Hematopoietic multipotent progenitor cell treated with erythropoietin and hydrocortisone succinate and interleukin-3 and kit ligand, for 4 days (in vitro differentiated cells): Measurements from ENCODE around the gene SEBOX.

ENCODE experiments used
- DNase-seq: peaks from one replicate; pipeline ENCODE4 v3.0.0-alpha.2; 2015

Gene SEBOX

GRCh38 chr17:28392491-28392890, 27.5 kb upstream of the SEBOX start:
- DNase-seq: no peak

- peak; percentile 16 for DNase-seq
Measured at GRCh38 chr17:28391401-28391800, 26.4 kb upstream of the SEBOX start.

DNA sequence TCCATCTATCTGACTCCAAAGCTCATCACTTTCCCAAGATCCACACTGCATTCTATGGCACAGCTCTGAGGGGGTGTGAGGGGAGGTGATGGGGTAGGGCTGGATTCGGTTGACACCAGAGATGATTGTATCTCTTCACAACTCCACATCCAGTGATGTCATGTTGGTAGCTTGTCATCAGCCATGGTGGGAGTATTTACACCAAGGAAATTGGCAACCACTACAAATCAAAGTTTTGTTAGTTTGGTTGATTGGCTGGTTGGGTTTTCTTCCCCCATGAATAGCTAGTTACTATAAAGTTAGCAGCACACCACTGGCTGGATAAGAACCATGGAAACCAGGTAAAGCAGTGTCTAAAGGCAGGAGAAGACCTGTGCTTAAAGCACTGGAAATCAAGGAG, 26.0 kb upstream of the SEBOX start:
- DNase-seq: no peak

GRCh38 chr17:28390563-28390962, 25.6 kb upstream of the SEBOX start:
- no peak for DNase-seq

- peak; percentile 69 for DNase-seq
Measured at GRCh38 chr17:28390141-28390540, 25.1 kb upstream of the SEBOX start.

- no peak for DNase-seq
Measured at GRCh38 chr17:28388106-28388505, 23.1 kb upstream of the SEBOX start.

GRCh38 chr17:28386391-28386790, 21.4 kb upstream of the SEBOX start:
- DNase-seq: no peak

DNA sequence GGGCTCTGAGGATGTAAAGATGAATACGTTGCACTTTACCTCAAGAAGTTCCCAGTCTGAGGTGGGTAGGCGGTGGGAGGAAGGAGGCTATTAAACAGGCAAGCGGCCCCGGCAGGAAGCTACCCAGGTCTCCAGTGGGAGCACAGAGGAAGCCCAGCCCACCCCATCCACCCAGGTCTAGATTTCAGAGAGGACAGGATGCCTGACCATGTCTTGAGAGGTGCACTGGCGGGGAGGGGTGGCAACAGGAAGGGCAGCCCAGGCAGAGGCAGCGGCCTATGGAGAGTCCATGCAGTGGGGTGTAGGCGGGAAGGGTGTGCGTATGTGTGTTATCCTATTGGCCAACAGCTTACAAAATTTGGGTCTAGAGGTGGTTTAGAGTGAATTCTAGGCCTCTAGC, 20.4 kb upstream of the SEBOX start:
- peak; percentile 52 for DNase-seq

GRCh38 chr17:28385037-28385400, 20.0 kb upstream of the SEBOX start:
- DNase-seq: no peak

- DNase-seq: peak; percentile 89
Measured at GRCh38 chr17:28384281-28385036, 19.5 kb upstream of the SEBOX start.

- peak; percentile 70 for DNase-seq
Measured at GRCh38 chr17:28381141-28381825, 16.3 kb upstream of the SEBOX start.

- DNase-seq: peak; percentile 60
Measured at GRCh38 chr17:28379814-28380801, 15.1 kb upstream of the SEBOX start.

DNA sequence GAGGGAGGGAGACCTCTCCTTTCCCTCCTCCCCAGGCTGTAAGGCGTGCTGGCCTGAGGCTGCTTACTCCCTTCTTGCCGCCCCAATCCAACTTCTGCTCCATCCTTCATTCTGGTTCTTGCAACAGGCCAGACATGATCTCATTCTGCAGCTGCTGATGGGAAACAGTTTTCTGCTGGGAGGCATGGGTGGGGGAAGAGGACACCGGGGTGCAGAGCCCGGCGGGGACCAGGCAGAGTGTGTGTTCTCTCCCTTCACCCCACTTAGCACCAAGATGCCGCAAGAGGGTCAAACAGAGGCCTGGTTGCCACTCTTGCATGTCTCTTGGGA, 7.9 kb upstream of the SEBOX start:
- DNase-seq: no peak

DNA sequence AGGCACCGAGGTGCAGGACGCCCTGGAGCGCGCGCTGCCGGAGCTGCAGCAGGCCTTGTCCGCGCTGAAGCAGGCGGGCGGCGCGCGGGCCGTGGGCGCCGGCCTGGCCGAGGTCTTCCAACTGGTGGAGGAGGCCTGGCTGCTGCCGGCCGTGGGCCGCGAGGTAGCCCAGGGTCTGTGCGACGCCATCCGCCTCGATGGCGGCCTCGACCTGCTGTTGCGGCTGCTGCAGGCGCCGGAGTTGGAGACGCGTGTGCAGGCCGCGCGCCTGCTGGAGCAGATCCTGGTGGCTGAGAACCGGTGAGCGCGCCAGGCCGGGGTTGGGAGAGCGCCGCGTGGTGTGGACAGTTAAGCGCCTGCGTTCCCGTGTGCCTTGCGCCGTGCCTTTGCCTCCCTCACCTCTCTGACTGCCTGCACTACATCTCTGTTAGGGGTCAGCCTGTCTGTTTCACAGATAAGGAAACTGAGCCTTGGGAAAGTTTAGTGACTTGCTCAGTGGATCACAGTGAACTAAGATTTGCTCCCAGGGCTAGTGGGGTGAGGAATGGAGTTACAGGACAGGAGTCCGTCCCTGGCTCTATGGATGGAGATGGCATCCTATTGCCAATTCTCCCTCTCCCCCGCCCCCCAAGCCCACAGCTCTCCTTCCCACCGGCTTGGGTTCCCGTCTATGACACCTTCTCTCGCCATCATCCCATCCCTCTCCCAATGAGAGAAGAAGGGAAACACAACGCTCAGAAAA, 7.4 kb upstream of the SEBOX start:
- DNase-seq: peak; percentile 34

DNA sequence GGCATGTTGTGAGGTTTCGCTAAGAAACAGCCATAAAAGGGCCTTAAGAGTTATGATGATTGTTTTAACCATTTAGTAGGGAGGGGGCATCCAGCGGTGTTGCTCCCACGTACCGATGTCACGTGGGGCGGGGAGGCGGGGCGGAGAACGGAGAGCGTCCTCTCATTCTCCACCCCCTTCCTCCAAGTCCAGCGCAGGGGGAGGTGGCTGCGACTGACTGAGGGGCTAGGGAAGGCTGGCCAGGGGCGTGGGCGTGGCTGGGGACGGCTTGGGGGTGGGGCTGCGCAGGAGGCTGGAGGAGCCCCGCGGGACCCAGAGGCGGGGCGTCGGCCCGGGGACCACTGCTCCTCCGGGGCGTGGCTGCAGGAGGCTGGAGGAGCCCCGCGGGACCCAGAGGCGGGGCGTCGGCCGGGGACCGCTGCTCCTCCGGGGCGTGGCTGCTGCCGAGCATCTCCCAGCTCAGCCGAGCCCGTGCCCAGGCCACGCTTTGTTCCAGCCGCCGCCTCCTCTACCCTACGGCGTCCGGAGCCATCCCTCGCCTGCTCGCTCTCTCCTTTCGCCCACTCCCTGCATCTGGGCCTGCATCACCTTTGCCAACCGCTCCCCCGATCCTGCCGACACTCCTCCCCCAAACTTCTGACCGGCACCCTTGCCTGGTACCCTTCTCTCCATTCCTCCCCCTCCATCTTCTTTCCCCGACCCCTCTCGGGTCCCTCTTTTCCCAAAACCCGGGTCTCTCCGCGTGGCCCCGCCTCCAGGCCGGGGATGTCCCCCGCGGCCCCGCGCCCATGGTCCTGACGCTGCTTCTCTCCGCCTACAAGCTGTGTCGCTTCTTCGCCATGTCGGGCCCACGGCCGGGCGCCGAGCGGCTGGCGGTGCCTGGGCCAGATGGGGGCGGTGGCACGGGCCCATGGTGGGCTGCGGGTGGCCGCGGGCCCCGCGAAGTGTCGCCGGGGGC, 6.5 kb upstream of the SEBOX start, which contains the start of gene SARM1:
Gene SARM1 (plus strand): TSS at position 450 of the 958 bp plus-strand sequence. CDS start 339 bp downstream, at position 789.
- DNase-seq: peak; percentile 86

DNA sequence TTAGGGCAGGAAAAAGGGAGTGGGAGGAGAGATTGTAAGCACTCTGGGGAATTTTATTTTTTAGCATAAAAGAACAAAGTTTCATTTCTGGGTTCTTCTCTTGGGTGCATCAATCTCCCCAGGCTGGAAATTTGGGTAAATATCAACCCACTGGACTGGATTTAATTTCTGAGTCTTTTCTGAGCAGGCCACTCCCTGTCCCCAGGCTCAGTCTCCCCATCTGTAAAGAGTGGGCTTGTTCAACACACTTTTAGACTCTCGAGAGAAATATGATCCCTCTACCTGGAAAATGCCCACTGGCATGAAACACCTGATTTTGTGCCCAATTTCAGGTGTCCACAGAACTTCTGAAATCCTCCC, 5.7 kb upstream of the SEBOX start:
- no peak for DNase-seq

DNA sequence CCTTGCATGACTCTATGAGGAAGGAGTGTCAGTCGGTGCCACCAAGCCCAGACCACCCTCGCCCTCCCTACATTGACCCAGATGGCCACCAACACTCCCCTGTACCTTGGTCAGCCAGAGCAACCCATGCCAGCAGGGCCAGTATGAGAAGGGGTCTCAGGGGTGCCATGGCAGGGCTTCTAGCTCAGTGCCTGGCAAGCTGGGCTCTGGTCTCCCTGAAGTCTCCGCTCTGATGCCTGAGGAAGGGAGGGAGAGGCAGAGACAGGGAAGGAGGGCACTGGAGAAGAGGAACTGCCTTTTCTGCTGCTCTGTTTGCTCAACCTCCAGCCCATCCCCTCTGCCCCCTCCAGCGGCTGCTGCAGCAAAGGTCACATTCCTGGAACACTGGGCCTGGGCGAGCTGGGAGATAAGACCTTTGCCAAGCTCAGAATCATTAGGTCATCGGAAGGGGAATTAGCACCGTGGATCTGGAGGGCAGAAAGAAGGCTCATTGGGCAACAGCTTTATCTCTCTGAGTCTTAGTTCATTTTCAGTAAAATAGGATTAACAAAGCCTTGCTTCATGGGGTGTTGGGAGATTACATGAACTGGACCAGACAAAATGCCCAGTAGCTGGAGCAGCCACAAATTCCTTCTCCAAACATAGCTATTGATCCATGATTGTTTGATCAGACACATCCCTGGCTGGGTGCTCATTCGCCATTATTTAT, 5.2 kb upstream of the SEBOX start, which contains the start of gene VTN:
Gene VTN (minus strand): TSS at position 273 of the 709 bp plus-strand sequence. CDS start 104 bp downstream, at position 169.
- peak; percentile 59 for DNase-seq

DNA sequence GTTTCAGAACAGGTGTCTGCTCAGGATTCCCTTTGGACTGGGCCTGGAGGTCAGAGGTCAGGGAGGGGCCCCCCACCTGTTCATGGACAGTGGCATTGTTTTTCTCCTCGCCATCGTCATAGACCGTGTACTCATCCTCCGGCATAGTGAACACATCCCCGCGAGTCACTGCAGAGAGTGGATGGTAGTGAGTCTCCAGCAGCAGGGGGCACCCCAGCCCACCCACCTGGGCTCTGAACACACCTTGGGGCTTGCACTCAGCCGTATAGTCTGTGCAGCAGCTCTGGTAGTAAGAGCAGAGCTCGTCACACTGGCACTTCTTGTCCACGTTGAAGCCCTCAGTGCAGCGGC, 4.7 kb upstream of the SEBOX start:
- DNase-seq: no peak

DNA sequence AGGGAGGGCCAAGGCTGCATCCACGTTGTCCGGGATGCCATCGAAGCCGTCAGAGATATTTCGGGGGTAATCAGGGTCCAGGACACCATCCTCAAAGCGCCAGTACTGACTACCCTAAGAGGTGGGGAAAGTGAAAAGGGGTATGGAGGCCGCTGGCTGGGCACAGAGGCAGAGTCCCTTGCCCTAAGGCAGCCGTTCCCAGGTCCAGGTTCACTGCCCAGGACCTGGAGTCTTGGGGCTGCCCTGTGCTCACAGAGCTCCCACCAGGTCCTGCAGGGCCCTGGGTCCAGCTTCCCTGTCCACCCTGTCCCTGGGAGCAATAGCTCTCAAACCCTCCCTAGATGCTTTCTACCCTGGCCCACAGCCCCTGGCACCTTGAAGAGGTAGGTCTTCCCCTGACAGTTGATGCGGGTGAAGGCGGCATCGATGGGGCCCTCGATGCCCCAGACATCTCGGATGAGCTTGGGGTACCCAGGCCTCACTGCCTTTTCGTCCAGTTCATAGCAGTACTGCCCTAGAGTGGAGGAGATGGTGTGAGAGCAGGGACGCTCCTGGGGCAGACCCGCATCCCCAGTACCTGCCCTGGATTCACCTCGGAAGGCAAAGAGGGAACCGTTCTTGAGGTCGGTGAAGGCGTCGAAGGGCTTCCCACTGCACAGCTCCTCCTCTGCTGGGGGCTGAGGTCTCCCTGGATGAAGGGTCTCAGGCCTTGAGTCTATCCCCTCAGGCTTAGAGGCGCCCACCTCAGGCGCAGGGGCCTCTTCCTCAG, 4.1 kb upstream of the SEBOX start:
- no peak for DNase-seq

DNA sequence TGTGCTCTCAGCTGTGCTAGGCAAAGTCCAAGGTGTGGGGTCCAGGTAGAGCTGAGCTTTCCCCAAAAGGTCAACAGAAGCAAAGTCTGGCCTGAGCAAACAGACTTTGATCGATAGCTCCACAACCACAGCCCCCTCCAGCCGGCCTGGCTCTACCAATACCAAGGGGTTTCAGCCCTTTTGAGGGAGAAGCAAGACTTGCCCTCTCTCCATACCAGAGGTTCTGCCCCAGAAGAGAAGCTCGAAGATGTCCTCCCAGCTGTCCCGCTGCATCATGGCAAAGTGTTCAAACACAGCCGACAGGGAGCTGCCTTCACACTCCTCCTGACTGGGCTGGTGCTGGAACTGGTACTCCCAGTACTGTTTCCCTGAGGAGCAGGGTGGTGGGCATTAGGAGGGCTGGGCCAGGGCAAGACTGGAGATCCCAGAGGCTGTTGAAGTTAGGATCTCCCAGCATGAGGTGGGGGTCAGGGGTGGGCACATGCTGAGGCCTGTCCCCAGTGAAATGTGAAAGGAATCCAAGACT, 3.4 kb upstream of the SEBOX start:
- no peak for DNase-seq
